Breast epithelium (tissue), 4 donors: ENCODE results near the gene IFT80. TPM values are rescaled to one million over a fixed set of nuclear protein-coding genes. Genes with fewer than 3 reads are reported as not detected.

Experiments
- DNase-seq, 2 donors: peaks; one replicate each; pipeline ENCODE4 v3.0.0-alpha.2; 2019; ENCODE audit warnings: low spot score in 2 of 2
- H3K27ac ChIP-seq, 2 donors: fragments of 200-600 bp; sonication (generic) in 1 of 2; one replicate each; pipeline ENCODE4 v1.5.1; 2016 to 2019; ENCODE audit warnings: mild to moderate bottlenecking in 1 of 2
- H3K27me3 ChIP-seq, 2 donors: fragments of 200-600 bp; sonication (generic) in 1 of 2; one replicate each; pipeline versions ENCODE4 v1.5.1 to v1.6.0; 2017 to 2019; ENCODE audit warnings: control low read depth in 1 of 2, mild to moderate bottlenecking in 1 of 2
- H3K36me3 ChIP-seq: fragments of 200-600 bp; one replicate; pipeline ENCODE4 v1.5.1; 2019
- H3K4me1 ChIP-seq, 2 donors: fragments of 200-600 bp; sonication (generic); one replicate each; pipeline ENCODE4 v1.5.1; 2016 to 2019; ENCODE audit warnings: control low read depth in 1 of 2
- H3K4me3 ChIP-seq, 3 donors: fragments of 200-600 bp; sonication (generic); 1 replicate in 2 of 3; 2 replicates in 1 of 3; pipeline ENCODE4 v1.5.1; 2016 to 2019; ENCODE audit warnings: mild to moderate bottlenecking in 3 of 3, moderate library complexity in 2 of 3
- H3K9me3 ChIP-seq, 2 donors: fragments of 200-600 bp; sonication (generic) in 1 of 2; one replicate each; pipeline ENCODE4 v1.5.1; 2016 to 2019; ENCODE audit warnings: control low read depth in 1 of 2
- POLR2A ChIP-seq: fragments of 450-650 bp; IDR thresholded peaks from one replicate; pipeline ENCODE4 v1.6.1; 2016; ENCODE audit warnings: antibody characterized with exemption, mild to moderate bottlenecking, moderate library complexity
- POLR2AphosphoS5 ChIP-seq, 3 donors: sonication (generic); formaldehyde crosslinking; IDR thresholded peaks; one replicate each; pipeline ENCODE4 v1.6.1; 2017; ENCODE audit warnings: antibody characterized with exemption in 3 of 3
- intact Hi-C: fragments of 100-400 bp; cut with DNase I; formaldehyde crosslinking; loops from one replicate; pipeline ENCODE4 v1.15.1; 2023; ENCODE audit warnings: low total_unique reads
- total RNA-seq, 3 donors: library from RNA; depleted of rRNA; stranded (reverse); fragments of >200 nt; gene quantifications; one replicate each; pipeline ENCODE4 v1.1.0, GENCODE V29; 2016
- TF ChIP-seq, protein P1 (sequence below), 3 donors: fragments of 450-650 bp; IDR thresholded peaks; one replicate each; pipeline ENCODE4 v1.5.1; 2016 to 2017; ENCODE audit warnings: antibody characterized with exemption in 3 of 3, mild to moderate bottlenecking in 3 of 3, moderate library complexity in 3 of 3

IFT80 gene
- total RNA-seq, 3 donors from 2014 or later: 18.4 to 41.0 (median 29.2) TPM

DNA sequence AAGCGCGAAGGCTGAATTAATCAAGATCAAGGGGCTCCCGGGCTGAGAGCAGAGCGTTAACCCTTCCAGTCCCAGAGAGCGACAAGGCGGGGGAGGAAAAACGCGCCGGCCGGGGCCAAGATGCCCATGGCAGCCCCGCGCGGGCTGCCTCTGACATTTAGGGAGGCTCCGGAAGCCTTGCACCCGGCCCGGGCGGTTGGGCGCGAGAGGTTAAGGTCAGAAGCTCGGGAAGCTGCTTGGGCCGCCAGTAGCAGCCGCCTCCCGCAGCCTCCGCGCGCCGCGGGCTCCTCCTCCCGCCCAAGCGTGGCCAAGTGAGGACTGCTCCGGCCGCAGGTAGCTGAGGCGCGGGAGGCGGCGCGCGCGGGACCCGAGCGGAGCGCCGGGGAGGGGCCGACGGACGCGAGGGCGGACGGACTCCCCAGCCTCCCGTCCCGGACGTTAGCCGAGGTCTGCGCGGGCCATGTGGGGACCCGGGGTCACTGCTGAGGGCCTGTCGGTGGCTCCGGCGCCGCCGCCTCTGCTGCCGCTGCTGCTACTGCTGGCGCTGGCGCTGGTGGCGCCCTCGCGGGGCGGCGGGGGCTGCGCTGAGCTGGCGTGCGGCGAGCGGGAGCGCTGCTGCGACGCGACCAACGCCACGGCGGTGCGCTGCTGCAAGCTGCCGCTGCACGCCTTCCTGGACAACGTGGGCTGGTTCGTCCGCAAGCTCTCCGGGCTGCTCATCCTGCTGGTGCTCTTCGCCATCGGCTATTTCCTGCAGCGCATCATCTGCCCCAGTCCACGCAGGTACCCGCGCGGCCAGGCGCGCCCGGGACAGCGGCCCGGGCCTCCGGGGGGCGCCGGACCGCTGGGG is 173.6 kb downstream of the IFT80 start, which contains the start of gene C3orf80:
Gene C3orf80, plus strand, starts transcription at position 247 of the 850 bp plus-strand sequence. Its CDS starts 214 bp downstream, at position 461.
- no peak for DNase-seq
- Histone ChIP-seq H3K4me3 (peak within 1 kb of the TSS; percentile 52 to 84 (median 57)), H3K4me1 (peaks cover 0 to 6% of the 10 kb centered on the region in 2 donors), H3K27ac (no peak within 1 kb of the TSS), H3K27me3 (peaks cover 0 to 12% of the 10 kb centered on the region in 2 donors), H3K9me3 (no peaks in the 10 kb centered on the region), H3K36me3 (no peaks in the 10 kb centered on the region)
- TF ChIP-seq, protein P1, sequence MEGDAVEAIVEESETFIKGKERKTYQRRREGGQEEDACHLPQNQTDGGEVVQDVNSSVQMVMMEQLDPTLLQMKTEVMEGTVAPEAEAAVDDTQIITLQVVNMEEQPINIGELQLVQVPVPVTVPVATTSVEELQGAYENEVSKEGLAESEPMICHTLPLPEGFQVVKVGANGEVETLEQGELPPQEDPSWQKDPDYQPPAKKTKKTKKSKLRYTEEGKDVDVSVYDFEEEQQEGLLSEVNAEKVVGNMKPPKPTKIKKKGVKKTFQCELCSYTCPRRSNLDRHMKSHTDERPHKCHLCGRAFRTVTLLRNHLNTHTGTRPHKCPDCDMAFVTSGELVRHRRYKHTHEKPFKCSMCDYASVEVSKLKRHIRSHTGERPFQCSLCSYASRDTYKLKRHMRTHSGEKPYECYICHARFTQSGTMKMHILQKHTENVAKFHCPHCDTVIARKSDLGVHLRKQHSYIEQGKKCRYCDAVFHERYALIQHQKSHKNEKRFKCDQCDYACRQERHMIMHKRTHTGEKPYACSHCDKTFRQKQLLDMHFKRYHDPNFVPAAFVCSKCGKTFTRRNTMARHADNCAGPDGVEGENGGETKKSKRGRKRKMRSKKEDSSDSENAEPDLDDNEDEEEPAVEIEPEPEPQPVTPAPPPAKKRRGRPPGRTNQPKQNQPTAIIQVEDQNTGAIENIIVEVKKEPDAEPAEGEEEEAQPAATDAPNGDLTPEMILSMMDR (IDR thresholded peaks at IDR 0.05): no peak
- no peak for TF ChIP-seq POLR2AphosphoS5 (IDR thresholded peaks at IDR 0.05)
- TF ChIP-seq POLR2A: no peak
- intact Hi-C loops: no loop called here

DNA sequence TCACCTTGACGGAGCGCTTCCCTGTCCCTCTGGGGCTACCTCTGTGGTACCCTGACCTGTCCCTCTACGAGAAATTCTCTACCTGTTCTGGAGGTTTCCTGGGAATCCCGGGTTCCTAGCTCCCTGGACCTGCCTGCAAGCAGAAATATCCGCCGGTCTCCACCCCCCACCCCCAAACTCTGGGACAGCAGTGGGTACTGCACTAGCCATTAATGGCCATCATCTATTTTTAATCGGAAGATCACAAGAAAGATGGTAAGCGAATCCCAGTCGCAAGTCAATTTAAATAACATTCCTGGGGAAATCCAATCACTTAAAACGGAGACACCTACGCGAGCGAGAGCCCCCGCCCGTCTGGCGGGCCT is 174.2 kb downstream of the IFT80 start:
- H3K27ac ChIP-seq: no peak overlapping the region
- peaks cover 0 to 12% of the 10 kb centered on the region in 2 donors for H3K27me3 ChIP-seq
- H3K9me3 ChIP-seq: no peaks in the 10 kb centered on the region
- TF ChIP-seq POLR2A: no peak
- TF ChIP-seq, protein P1 (IDR thresholded peaks at IDR 0.05): no peak
- no peak for TF ChIP-seq POLR2AphosphoS5 (IDR thresholded peaks at IDR 0.05)
- DNase-seq: no peak
- H3K36me3 ChIP-seq: no peaks in the 10 kb centered on the region
- H3K4me1 ChIP-seq: peaks cover 0 to 6% of the 10 kb centered on the region in 2 donors
- H3K4me3 ChIP-seq: peak overlapping the region; percentile 52 to 84 (median 57)
- intact Hi-C loops: no loop called here

DNA sequence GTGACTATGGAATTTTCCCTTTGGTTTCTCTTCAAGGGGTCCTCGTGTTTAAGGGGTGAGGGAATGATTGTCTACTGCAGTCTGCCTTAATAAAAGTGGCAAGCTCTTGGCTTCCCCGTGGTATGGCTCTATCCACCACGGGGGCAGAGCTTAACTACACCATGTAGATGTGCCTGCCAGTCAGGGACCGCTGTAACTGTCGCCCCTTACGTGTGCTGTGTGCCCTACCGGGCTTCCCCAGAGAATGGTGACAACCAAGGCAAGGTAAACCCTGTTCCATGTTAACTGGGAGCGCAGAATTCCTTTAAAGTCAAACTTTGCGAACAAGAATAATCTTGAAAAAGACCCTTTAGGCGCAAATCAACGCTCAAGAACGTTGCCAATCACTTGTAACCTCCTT is 174.8 kb downstream of the IFT80 start:
- Histone ChIP-seq H3K4me1 (peaks cover 0 to 6% of the 10 kb centered on the region in 2 donors), H3K27ac (no peak overlapping the region), H3K27me3 (peaks cover 0 to 12% of the 10 kb centered on the region in 2 donors), H3K4me3 (no peak overlapping the region), H3K36me3 (no peaks in the 10 kb centered on the region), H3K9me3 (no peaks in the 10 kb centered on the region)
- TF ChIP-seq POLR2AphosphoS5 (IDR thresholded peaks at IDR 0.05) (no peak), POLR2A (no peak)
- TF ChIP-seq, protein P1 (IDR thresholded peaks at IDR 0.05): no peak
- no peak for DNase-seq
- intact Hi-C loops: no loop called here

DNA sequence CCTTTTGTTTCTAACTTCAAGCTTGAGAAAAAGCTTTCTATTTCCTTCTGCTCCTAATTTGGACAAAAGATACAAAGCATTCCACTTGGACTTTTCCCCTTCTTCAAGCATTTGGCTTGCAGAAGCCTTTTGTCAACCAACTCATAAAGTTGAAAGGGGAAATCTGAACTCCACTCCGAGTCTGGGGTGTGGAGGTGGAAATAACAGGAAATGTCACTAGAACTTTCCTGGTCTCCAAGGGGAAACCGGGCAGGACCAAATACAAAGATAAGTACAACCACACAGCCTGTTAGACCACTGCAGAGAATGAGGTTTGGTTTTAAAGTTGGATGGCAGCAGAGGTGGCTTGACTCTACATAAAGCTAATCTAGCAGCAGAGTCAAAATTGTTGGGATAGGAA is 178.0 kb downstream of the IFT80 start:
- no peaks in the 10 kb centered on the region for H3K9me3 ChIP-seq
- H3K27ac ChIP-seq: no peak overlapping the region
- H3K4me1 ChIP-seq: peaks cover 0 to 3% of the 10 kb centered on the region in 2 donors
- no peak for DNase-seq
- intact Hi-C loops: no loop called here
- no peaks in the 10 kb centered on the region for H3K36me3 ChIP-seq
- H3K27me3 ChIP-seq: no peaks in the 10 kb centered on the region
- H3K4me3 ChIP-seq: no peak overlapping the region
- TF ChIP-seq, protein P1 (IDR thresholded peaks at IDR 0.05): no peak
- TF ChIP-seq POLR2A (no peak), POLR2AphosphoS5 (IDR thresholded peaks at IDR 0.05) (no peak)

DNA sequence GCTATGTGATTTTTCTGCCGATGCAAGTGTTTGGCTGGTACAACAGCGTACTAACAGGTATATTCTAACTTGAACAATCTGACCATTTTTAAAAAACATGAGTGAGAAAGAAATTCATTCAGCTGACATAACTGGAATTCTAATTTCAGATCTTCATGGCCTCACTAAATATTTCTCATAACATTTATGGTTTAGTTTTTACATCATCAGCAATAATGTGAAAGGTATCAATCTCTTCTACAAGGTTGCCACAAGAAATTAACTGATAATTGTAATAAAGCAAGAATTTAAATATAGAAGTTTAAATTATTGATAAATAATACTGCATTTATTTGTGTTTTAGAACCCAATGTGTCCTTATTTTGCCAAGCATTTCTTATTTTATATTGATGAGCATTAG is 179.0 kb downstream of the IFT80 start:
- Histone ChIP-seq H3K4me1 (no peaks in the 10 kb centered on the region), H3K36me3 (no peaks in the 10 kb centered on the region), H3K27ac (no peak overlapping the region), H3K9me3 (no peaks in the 10 kb centered on the region), H3K4me3 (no peak overlapping the region), H3K27me3 (no peaks in the 10 kb centered on the region)
- intact Hi-C loops: no loop called here
- DNase-seq: no peak
- TF ChIP-seq POLR2A (no peak), POLR2AphosphoS5 (IDR thresholded peaks at IDR 0.05) (no peak)
- TF ChIP-seq, protein P1 (IDR thresholded peaks at IDR 0.05): no peak
